H1 (cell line): Measurements from ENCODE around the gene ATP11C. TPM values are rescaled to one million over a fixed set of nuclear protein-coding genes. Genes with fewer than 3 reads are reported as not detected.

ENCODE experiments used
- CTCF ChIA-PET: fragments of 300-600 bp; sonication (Branson Sonifier 250); formaldehyde crosslinking; loops from one replicate; lab custom pipeline; 2021; ENCODE audit not compliant: partially characterized antibody; lab: Charles Lee
- POLR2A ChIA-PET: fragments of 300-600 bp; sonication (Branson Sonifier 250); formaldehyde crosslinking; loops from one replicate; lab custom pipeline; 2021; ENCODE audit warnings: inconsistent platforms; ENCODE audit not compliant: partially characterized antibody; lab: Charles Lee
- DNase-seq, 2 experiments: peaks; one replicate each; pipeline versions ENCODE4 v3.0.0 to v3.0.0-alpha.2; 2010 to 2022; ENCODE audit warnings: low spot score in 2 of 2, low read depth in 1 of 2, mixed read lengths in 1 of 2
- FAIRE-seq: peaks from 2 replicates; lab custom pipeline; 2011; peaks lifted over from hg19 to GRCh38; lab: Jason Lieb, UNC
- H2AFZ ChIP-seq: 2 replicates; pipeline ENCODE4 v1.8.1; 2012; ENCODE audit warnings: low read length, inconsistent platforms
- H2AK5ac ChIP-seq: 2 replicates; pipeline ENCODE4 v1.6.1; 2013; ENCODE audit warnings: low read depth, low read length
- H2BK120ac ChIP-seq: replicated peaks from 2 replicates; pipeline ENCODE3; 2013; ENCODE audit warnings: low read depth, low read length, inconsistent platforms
- H2BK12ac ChIP-seq: 2 replicates; pipeline ENCODE4 v1.6.1; 2013; ENCODE audit warnings: low read depth, low read length
- H2BK15ac ChIP-seq: 2 replicates; pipeline ENCODE4 v1.6.1; 2013; ENCODE audit warnings: low read length
- H2BK20ac ChIP-seq: 2 replicates; pipeline ENCODE4 v1.6.1; 2013; ENCODE audit warnings: low read length
- H2BK5ac ChIP-seq: 2 replicates; pipeline ENCODE4 v1.6.1; 2013; ENCODE audit warnings: low read depth, low read length
- H3K14ac ChIP-seq: 2 replicates; pipeline ENCODE4 v1.6.1; 2013; ENCODE audit warnings: inconsistent platforms; ENCODE audit not compliant: insufficient read length
- H3K18ac ChIP-seq: 2 replicates; pipeline ENCODE4 v1.6.1; 2013; ENCODE audit warnings: low read length; ENCODE audit errors: extremely low read depth
- H3K23ac ChIP-seq: 2 replicates; pipeline ENCODE4 v1.6.1; 2013; ENCODE audit warnings: inconsistent platforms; ENCODE audit not compliant: insufficient read length
- H3K23me2 ChIP-seq: 2 replicates; pipeline ENCODE4 v1.6.1; 2013; ENCODE audit warnings: low read depth, low read length
- H3K27ac ChIP-seq: 2 replicates; pipeline ENCODE4 v1.6.1; 2011; ENCODE audit warnings: low read depth, low read length, inconsistent platforms
- H3K27me3 ChIP-seq, 4 experiments: replicated peaks in 1 of 4; 1 replicate in 1 of 4; 2 replicates in 3 of 4; pipeline versions ENCODE4 v1.6.1 to v1.8.1; 2011 to 2013; ENCODE audit warnings: low read length in 3 of 4, mild to moderate bottlenecking in 3 of 4, inconsistent platforms in 2 of 4, mixed read lengths in 2 of 4, moderate library complexity in 1 of 4; ENCODE audit not compliant: control insufficient read depth in 3 of 4, insufficient read depth in 3 of 4; ENCODE audit errors: extremely low read depth in 1 of 4
- H3K36me3 ChIP-seq, 4 experiments: 2 replicates each; pipeline versions ENCODE4 v1.6.1 to v1.8.1; 2011 to 2013; ENCODE audit warnings: mild to moderate bottlenecking in 4 of 4, low read length in 3 of 4, moderate library complexity in 2 of 4, control low read depth in 1 of 4, inconsistent platforms in 1 of 4; ENCODE audit not compliant: insufficient read depth in 4 of 4, control insufficient read depth in 2 of 4
- H3K4ac ChIP-seq: replicated peaks from 2 replicates; pipeline ENCODE3; 2013; ENCODE audit warnings: low read length, low read depth, mixed read lengths, inconsistent platforms; ENCODE audit not compliant: insufficient read length
- H3K4me1 ChIP-seq, 4 experiments: replicated peaks in 1 of 4; 1 replicate in 1 of 4; 2 replicates in 3 of 4; pipeline versions ENCODE4 v1.6.1 to v1.8.1; 2011 to 2013; ENCODE audit warnings: low read length in 3 of 4, inconsistent platforms in 2 of 4, mixed read lengths in 1 of 4; ENCODE audit not compliant: insufficient read depth in 4 of 4, control insufficient read depth in 3 of 4
- H3K4me2 ChIP-seq, 2 experiments: 2 replicates each; pipeline versions ENCODE4 v1.6.1 to v1.8.1; 2011 to 2013; ENCODE audit warnings: low read depth in 2 of 2, low read length in 2 of 2, control low read depth in 1 of 2, inconsistent platforms in 1 of 2, mild to moderate bottlenecking in 1 of 2; ENCODE audit not compliant: insufficient read depth in 1 of 2
- H3K4me3 ChIP-seq, 4 experiments: fragments of 200-600, 300-600 bp in 1 of 4; sonication (generic), shearing (Covaris generic), sonication (Bioruptor Twin) in 1 of 4; 2 replicates each; pipeline versions ENCODE4 v1.5.1 to v1.8.1; 2011 to 2016; ENCODE audit warnings: low read length in 4 of 4, low read depth in 3 of 4, control low read depth in 2 of 4, inconsistent platforms in 2 of 4, mild to moderate bottlenecking in 2 of 4, mixed read lengths in 1 of 4, moderate library complexity in 1 of 4; ENCODE audit not compliant: insufficient read depth in 2 of 4; ENCODE audit errors: extremely low read depth in 1 of 4
- H3K56ac ChIP-seq: replicated peaks from 2 replicates; pipeline ENCODE3; 2013; ENCODE audit warnings: low read depth, mild to moderate bottlenecking, mixed read lengths, low read length, inconsistent platforms; ENCODE audit not compliant: insufficient read length
- H3K79me1 ChIP-seq: 2 replicates; pipeline ENCODE4 v1.6.1; 2013; ENCODE audit warnings: low read depth, low read length, control low read depth
- H3K79me2 ChIP-seq, 2 experiments: 2 replicates each; pipeline versions ENCODE4 v1.6.1 to v1.8.1; 2012 to 2013; ENCODE audit warnings: low read length in 2 of 2, mild to moderate bottlenecking in 2 of 2, inconsistent platforms in 1 of 2; ENCODE audit not compliant: insufficient read depth in 2 of 2, control insufficient read depth in 1 of 2
- H3K9ac ChIP-seq, 4 experiments: replicated peaks in 1 of 4; 1 replicate in 1 of 4; 2 replicates in 3 of 4; pipeline versions ENCODE4 v1.6.1 to v1.8.1; 2011 to 2013; ENCODE audit warnings: low read depth in 3 of 4, low read length in 3 of 4, control low read depth in 2 of 4, mild to moderate bottlenecking in 2 of 4, moderate library complexity in 2 of 4, inconsistent platforms in 1 of 4; ENCODE audit errors: extremely low read depth in 1 of 4
- H3K9me3 ChIP-seq, 2 experiments: 2 replicates each; pipeline versions ENCODE4 v1.6.1 to v1.8.1; 2012 to 2013; ENCODE audit warnings: mild to moderate bottlenecking in 2 of 2, moderate library complexity in 2 of 2, control low read depth in 1 of 2, inconsistent platforms in 1 of 2, low read depth in 1 of 2, low read length in 1 of 2, mixed read lengths in 1 of 2; ENCODE audit not compliant: insufficient read depth in 2 of 2
- H4K20me1 ChIP-seq, 2 experiments: replicated peaks in 1 of 2; 2 replicates each; pipeline versions ENCODE3 to v1.8.1; 2011 to 2013; ENCODE audit warnings: inconsistent platforms in 2 of 2, low read length in 2 of 2, mild to moderate bottlenecking in 1 of 2; ENCODE audit not compliant: insufficient read depth in 2 of 2, control insufficient read depth in 1 of 2
- H4K5ac ChIP-seq: 2 replicates; pipeline ENCODE4 v1.6.1; 2013; ENCODE audit warnings: low read length, low read depth, mixed read lengths, inconsistent platforms; ENCODE audit not compliant: insufficient read length
- H4K8ac ChIP-seq: 2 replicates; pipeline ENCODE4 v1.8.0; 2013; ENCODE audit warnings: mild to moderate bottlenecking, moderate library complexity, low read length, inconsistent platforms; ENCODE audit not compliant: insufficient read depth; ENCODE audit errors: extremely low read depth
- H4K91ac ChIP-seq: replicated peaks from 2 replicates; pipeline ENCODE3; 2013; ENCODE audit warnings: low read length, mixed read lengths, inconsistent platforms; ENCODE audit not compliant: insufficient read length
- CBX8 ChIP-seq: fragments of 300-800, 300-1000 bp; sonication (generic); IDR thresholded peaks from 2 replicates; pipeline ENCODE4 v1.7.1; 2016; ENCODE audit warnings: low read depth, low read length, borderline replicate concordance
- GABPA ChIP-seq: IDR thresholded peaks from 2 replicates; pipeline ENCODE4 v1.6.1; 2011; ENCODE audit warnings: mild to moderate bottlenecking, low read length, moderate library complexity, borderline replicate concordance; ENCODE audit not compliant: insufficient read depth
- NANOG ChIP-seq: IDR thresholded peaks from 2 replicates; pipeline ENCODE4 v1.6.1; 2011; ENCODE audit warnings: low read length, low read depth, mild to moderate bottlenecking, inconsistent platforms; ENCODE audit not compliant: insufficient read depth, poor library complexity, severe bottlenecking
- PHF8 ChIP-seq: fragments of 200-600 bp; sonication (generic); conservative IDR thresholded peaks from 2 replicates; pipeline ENCODE4 v1.7.1; 2012; ENCODE audit warnings: low read depth, mild to moderate bottlenecking, inconsistent platforms, low read length, moderate library complexity
- RAD21 ChIP-seq, 2 experiments: IDR thresholded peaks in 1 of 2; conservative IDR thresholded peaks in 1 of 2; 2 replicates each; pipeline ENCODE4 v1.6.1; 2011; ENCODE audit warnings: low read depth in 2 of 2, low read length in 2 of 2, improper control_type of control experiment in 1 of 2, inconsistent platforms in 1 of 2, mild to moderate bottlenecking in 1 of 2, moderate library complexity in 1 of 2
- SAP30 ChIP-seq: fragments of 300-600 bp; sonication (generic); IDR thresholded peaks from 2 replicates; pipeline ENCODE4 v1.7.1; 2012; ENCODE audit warnings: low read length, moderate library complexity, mild to moderate bottlenecking, inconsistent platforms; ENCODE audit not compliant: insufficient read depth, insufficient replicate concordance
- SUZ12 ChIP-seq: fragments of 200-600 bp; sonication (generic); IDR thresholded peaks from 2 replicates; pipeline ENCODE4 v1.6.1; 2012; ENCODE audit warnings: mild to moderate bottlenecking, inconsistent platforms, low read length, moderate library complexity, mixed read lengths
- TCF12 ChIP-seq: IDR thresholded peaks from 2 replicates; pipeline ENCODE4 v1.6.1; 2011; ENCODE audit warnings: low read depth, mild to moderate bottlenecking, low read length
- WGBS, 2 experiments: shearing (Covaris generic) in 1 of 2; methylation state at CpG; one replicate each; pipeline versions ENCODE4 v1.1.6 to v1.1.7; 2013 to 2015; ENCODE audit warnings: low lambda C conversion rate in 2 of 2, mixed read lengths in 2 of 2, inconsistent platforms in 1 of 2, low coverage in 1 of 2, missing lambda C conversion rate in 1 of 2; ENCODE audit not compliant: insufficient replicate concordance in 2 of 2, insufficient coverage in 1 of 2, insufficient read length in 1 of 2; ENCODE audit errors: extremely low coverage in 1 of 2, missing lambda C conversion rate in 1 of 2; 5-methylcytosine and 5-hydroxymethylcytosine counted together
- polyA plus RNA-seq, 7 experiments: library from polyadenylated mRNA; depleted of rRNA in 3 of 7; stranded (reverse) in 5 of 7; unstranded in 2 of 7; fragments of >200 nt in 5 of 7; fragments of 200-250 nt in 2 of 7; gene quantifications; 1 replicate in 5 of 7; 2 replicates in 1 of 7; 4 replicates in 1 of 7; pipeline versions ENCODE4 v1.2.1 to v1.2.3, GENCODE V29; 2011 to 2013; ENCODE audit warnings: missing spikeins in 2 of 7, mixed read lengths in 2 of 7
- total RNA-seq: library from RNA; stranded (reverse); fragmentation: NEBNext Ultra II Directional; extraction: Animal tissue kit (Norgen Biotek cat#: 25700); gene quantifications from 2 replicates; pipeline ENCODE4 v1.2.1, GENCODE V29; 2021

The ATP11C gene
- total and polyA plus RNA-seq, 2 of the 8 experiments (the other 6 are each of a cell fraction or from before 2014, with no cell fraction given) = 14.7 to 52.1 TPM

DNA sequence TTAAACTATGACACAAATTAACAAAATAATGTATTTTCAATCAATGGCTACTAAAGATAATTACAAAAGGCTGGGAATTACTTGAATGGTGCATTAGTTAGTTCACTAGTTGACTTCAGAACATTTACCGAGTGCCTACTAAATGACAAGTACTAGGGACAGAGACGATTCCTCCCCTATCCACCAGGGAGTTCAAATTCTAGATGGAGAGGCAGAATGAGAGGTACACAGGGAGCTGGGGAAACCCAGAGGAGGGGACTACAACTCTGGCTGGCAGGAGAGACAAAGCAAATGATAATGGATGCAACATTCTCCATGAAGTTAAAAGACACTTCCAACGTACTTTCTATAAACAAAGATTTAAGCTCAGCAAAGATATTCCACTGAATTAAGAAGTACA is 181.8 kb downstream of the ATP11C start:
- H3K14ac ChIP-seq = no peak overlapping the region

More for the DNA sequence above, 181.8 kb downstream of the ATP11C start:
- H3K4me2 ChIP-seq = no peak overlapping the region
- no peak overlapping the region for H2BK5ac ChIP-seq
- no peaks in the 10 kb centered on the region for H3K9me3 ChIP-seq
- 61% methylated on average over 2 of the region's 3 CpGs; no CpG with 5 or more reads in 1 of the 2 experiments for WGBS, 2 experiments
- FAIRE-seq (no peak), DNase-seq (no peak)
- H3K18ac ChIP-seq = no peak overlapping the region
- H2BK20ac ChIP-seq = no peak overlapping the region
- no peak overlapping the region for H3K27ac ChIP-seq
- POLR2A ChIA-PET = no interaction called here
- no peak overlapping the region for H3K4ac ChIP-seq
- H2BK12ac ChIP-seq = no peak overlapping the region
- no peak overlapping the region for H3K23ac ChIP-seq
- H4K20me1 ChIP-seq = no peaks in the 10 kb centered on the region
- no peaks in the 10 kb centered on the region for H3K23me2 ChIP-seq
- no peak overlapping the region for H4K8ac ChIP-seq
- H3K9ac ChIP-seq = no peak overlapping the region
- H4K5ac ChIP-seq = no peak overlapping the region
- no peak overlapping the region for H2BK15ac ChIP-seq
- H3K27me3 ChIP-seq = no peaks in the 10 kb centered on the region
- no peaks in the 10 kb centered on the region for H3K79me2 ChIP-seq
- no peak overlapping the region for H2AK5ac ChIP-seq
- H3K79me1 ChIP-seq = no peaks in the 10 kb centered on the region
- no peak for TF ChIP-seq SAP30
- no peak for TF ChIP-seq CBX8
- no peak for TF ChIP-seq NANOG
- no peak for TF ChIP-seq TCF12
- no peak for TF ChIP-seq PHF8
- no peak for TF ChIP-seq GABPA
- no peak for TF ChIP-seq SUZ12
- TF ChIP-seq RAD21 (IDR thresholded peaks at IDR 0.05 in 1 of 2, conservative IDR thresholded peaks at IDR 0.05 in 1 of 2; ENCODE audit: low read depth in 2 of 2, low read length in 2 of 2) = 0 out of 4 replicates have a peak, but pooled peaks of 1 of the 2 experiments have one; percentile 4
- no peak overlapping the region for H2AFZ ChIP-seq
- CTCF ChIA-PET = interaction anchor here (1.0 to 2.1 kb wide), 2 partner anchors 9 to 13 kb away, joined by 3 to 6 read pairs; no protein-coding TSS in a partner anchor
- no peak overlapping the region for H3K4me3 ChIP-seq
- no peak overlapping the region for H2BK120ac ChIP-seq
- H4K91ac ChIP-seq = no peak overlapping the region
- H3K4me1 ChIP-seq = no peaks in the 10 kb centered on the region
- H3K36me3 ChIP-seq = peaks cover 0 to 3% (median 0%) of the 10 kb centered on the region in 4 experiments; a peak in 1 of 8 replicates
- no peak overlapping the region for H3K56ac ChIP-seq
